HG03457 (cell line): ENCODE results near the gene CFAP46.
"Not testable (repeated sequence)": the region's sequence is repeated elsewhere in the genome, so short reads cannot be mapped to it uniquely, and the experiment has no call there.

Source experiments
- ATAC-seq: cut with Tn5 transposase; IDR thresholded peaks from one replicate; pipeline ENCODE4 v1.9.1; 2021; ENCODE audit warnings: moderate number of reproducible peaks; ENCODE audit not compliant: unreplicated experiment

Gene CFAP46

GRCh38 chr10:132929480-132929879 is 12.9 kb downstream of the CFAP46 start:
- no peak for ATAC-seq

GRCh38 chr10:132928261-132928660 is 14.1 kb downstream of the CFAP46 start:
- no peak for ATAC-seq

GRCh38 chr10:132927824-132928223 is 14.5 kb downstream of the CFAP46 start:
- no peak for ATAC-seq

- ATAC-seq = no peak
Measured at GRCh38 chr10:132926777-132927650, 15.4 kb downstream of the CFAP46 start.

- ATAC-seq = no peak
Measured at GRCh38 chr10:132926070-132926469, 16.3 kb downstream of the CFAP46 start.

- no peak for ATAC-seq
Measured at GRCh38 chr10:132925614-132926013, 16.8 kb downstream of the CFAP46 start.

GRCh38 chr10:132925071-132925561 is 17.3 kb downstream of the CFAP46 start:
- ATAC-seq = no peak

GRCh38 chr10:132924046-132924952 is 18.1 kb downstream of the CFAP46 start:
- ATAC-seq = no peak

GRCh38 chr10:132923384-132923783 is 19.0 kb downstream of the CFAP46 start:
- not testable (repeated sequence) for ATAC-seq

GRCh38 chr10:132922872-132923271 is 19.5 kb downstream of the CFAP46 start:
- ATAC-seq = no peak

GRCh38 chr10:132921818-132922807 is 20.3 kb downstream of the CFAP46 start:
- no peak for ATAC-seq

- ATAC-seq = no peak
Measured at GRCh38 chr10:132921086-132921485, 21.3 kb downstream of the CFAP46 start.

- ATAC-seq = no peak
Measured at GRCh38 chr10:132920101-132920925, 22.1 kb downstream of the CFAP46 start.

- no peak for ATAC-seq
Measured at GRCh38 chr10:132919374-132920100, 22.8 kb downstream of the CFAP46 start.

GRCh38 chr10:132918617-132919373 is 23.6 kb downstream of the CFAP46 start:
- ATAC-seq = no peak

GRCh38 chr10:132918264-132918616 is 24.1 kb downstream of the CFAP46 start:
- no peak for ATAC-seq

- ATAC-seq = no peak
Measured at GRCh38 chr10:132916956-132917666, 25.3 kb downstream of the CFAP46 start.
